Femur (tissue), 1 donor: ENCODE data around the gene MTG2.
A peak's percentile ranks its signal among the peaks of the same experiment; 100 is the strongest.

Experiments used
- DNase-seq: peaks from one replicate; pipeline ENCODE4 v3.0.0-alpha.2; 2017

MTG2 gene

GRCh38 chr20:62186887-62187866, 4.3 kb downstream of the MTG2 start:
- DNase-seq = no peak

GRCh38 chr20:62190639-62191411, 8.0 kb downstream of the MTG2 start:
- no peak for DNase-seq

DNA sequence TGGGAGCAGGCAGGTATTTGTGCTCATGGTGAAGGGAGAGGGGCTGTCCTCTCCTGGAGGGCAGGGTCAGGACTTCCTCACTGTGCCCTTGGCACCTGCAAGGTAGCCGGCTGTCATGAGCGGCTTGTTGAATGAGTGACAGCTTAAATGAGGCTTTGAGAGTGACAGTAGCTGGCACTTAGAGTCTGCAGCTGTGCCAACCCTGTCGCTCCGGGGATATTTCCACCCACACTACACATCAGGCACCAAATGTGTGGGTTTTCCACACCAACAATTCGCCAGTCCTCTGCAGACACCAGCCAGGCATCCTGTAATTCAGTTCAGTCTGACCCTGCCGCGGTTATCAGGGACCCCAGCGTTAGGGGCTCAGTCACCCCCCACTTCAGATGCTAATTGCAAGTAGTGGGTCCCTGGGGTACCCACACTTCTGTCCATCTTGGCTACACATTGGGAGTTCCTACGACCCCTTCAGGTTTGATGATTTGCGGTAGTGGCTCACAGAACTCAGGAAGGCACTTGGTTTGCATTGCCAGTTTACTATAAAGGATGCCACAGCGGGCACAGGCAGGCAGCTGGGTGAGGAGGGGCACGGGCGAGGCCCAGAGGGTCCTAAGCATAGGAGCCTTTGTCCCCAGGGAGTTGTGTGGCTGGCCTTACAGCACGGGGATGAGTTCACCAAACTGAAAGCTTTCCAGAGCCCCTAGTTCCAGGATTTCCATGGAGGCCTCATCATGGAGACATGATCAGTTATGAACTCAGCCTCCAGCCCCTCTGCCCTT, 9.1 kb downstream of the MTG2 start:
- no peak for DNase-seq

- no peak for DNase-seq
Measured at GRCh38 chr20:62192635-62193034, 9.8 kb downstream of the MTG2 start.

- no peak for DNase-seq
Measured at GRCh38 chr20:62193079-62194025, 10.5 kb downstream of the MTG2 start.

- DNase-seq = no peak
Measured at GRCh38 chr20:62195075-62195405, 12.2 kb downstream of the MTG2 start.

DNA sequence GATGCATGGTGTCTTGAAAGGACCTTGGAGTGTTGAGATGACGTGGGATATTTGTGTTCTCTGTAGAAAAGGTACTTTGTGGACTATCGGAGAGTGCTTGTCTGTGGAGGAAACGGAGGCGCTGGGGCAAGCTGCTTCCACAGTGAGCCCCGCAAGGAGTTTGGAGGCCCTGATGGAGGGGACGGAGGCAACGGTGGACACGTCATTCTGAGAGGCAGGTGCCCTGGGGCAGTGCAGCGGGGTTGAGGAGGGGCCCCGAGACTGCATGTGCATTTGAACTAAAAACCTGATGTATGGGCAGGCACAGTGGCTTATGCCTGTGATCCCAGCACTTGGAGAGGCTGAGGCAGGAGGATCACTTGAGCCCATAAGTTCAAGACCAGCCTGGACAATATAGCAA, 12.9 kb downstream of the MTG2 start:
- DNase-seq = no peak

DNA sequence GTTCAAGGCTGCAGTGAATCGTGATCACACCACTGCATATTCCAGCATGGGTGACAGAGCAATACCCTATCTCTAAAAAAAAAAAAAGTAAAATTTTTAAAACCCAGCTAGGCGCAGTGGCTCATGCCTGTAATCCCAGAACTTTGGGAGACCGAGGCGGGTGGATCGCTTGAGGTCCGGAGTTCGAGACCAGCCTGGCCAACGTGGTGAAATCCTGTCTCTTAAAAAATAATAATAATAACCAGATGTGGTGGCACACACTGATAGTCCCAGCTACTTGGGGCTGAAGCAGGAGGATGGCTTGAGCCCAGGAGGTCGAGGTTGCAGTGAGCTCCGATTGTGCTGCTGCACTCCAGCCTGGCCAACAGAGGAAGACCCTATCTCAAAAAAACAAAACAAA, 13.5 kb downstream of the MTG2 start:
- DNase-seq = no peak

DNA sequence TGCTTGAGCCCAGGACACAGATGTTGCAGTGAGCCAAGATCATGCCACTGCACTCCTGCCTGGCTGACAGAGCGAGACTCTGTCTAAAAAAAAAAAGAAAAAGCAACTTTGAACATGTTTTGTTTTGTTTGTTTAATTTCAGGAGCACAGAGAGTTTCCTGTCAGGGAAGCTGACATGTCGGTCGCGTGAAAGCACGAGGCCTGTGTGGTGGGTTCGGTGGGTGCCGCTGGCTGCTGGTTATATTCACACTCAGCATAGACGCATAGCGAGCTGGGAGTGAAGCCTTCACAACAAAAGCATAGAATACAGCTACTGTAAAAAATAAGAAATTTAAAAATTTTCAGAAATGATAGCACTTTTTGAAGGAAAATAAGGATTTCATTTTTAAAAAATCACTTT, 14.5 kb downstream of the MTG2 start:
- no peak for DNase-seq

- DNase-seq = no peak
Measured at GRCh38 chr20:62197801-62198200, 15.0 kb downstream of the MTG2 start.

GRCh38 chr20:62198496-62198895, 15.7 kb downstream of the MTG2 start:
- DNase-seq = no peak

DNA sequence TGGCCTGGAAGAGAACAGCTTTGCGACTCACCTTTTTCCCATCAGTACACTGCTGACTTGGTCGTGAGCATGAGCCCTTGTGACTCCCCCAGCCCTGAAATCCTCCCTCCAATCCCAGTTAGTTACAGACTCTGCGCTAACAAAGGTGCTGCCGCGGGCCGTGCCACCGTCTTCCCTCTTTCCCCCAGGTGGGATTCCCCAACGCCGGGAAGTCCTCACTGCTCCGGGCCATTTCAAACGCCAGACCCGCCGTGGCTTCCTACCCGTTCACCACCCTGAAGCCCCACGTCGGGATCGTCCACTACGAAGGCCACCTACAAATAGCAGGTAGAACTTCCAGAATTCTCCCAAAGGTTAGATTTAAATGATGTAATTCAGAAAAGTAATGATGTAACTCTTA, 16.1 kb downstream of the MTG2 start:
- no peak for DNase-seq

- no peak for DNase-seq
Measured at GRCh38 chr20:62200491-62201172, 17.8 kb downstream of the MTG2 start.

DNA sequence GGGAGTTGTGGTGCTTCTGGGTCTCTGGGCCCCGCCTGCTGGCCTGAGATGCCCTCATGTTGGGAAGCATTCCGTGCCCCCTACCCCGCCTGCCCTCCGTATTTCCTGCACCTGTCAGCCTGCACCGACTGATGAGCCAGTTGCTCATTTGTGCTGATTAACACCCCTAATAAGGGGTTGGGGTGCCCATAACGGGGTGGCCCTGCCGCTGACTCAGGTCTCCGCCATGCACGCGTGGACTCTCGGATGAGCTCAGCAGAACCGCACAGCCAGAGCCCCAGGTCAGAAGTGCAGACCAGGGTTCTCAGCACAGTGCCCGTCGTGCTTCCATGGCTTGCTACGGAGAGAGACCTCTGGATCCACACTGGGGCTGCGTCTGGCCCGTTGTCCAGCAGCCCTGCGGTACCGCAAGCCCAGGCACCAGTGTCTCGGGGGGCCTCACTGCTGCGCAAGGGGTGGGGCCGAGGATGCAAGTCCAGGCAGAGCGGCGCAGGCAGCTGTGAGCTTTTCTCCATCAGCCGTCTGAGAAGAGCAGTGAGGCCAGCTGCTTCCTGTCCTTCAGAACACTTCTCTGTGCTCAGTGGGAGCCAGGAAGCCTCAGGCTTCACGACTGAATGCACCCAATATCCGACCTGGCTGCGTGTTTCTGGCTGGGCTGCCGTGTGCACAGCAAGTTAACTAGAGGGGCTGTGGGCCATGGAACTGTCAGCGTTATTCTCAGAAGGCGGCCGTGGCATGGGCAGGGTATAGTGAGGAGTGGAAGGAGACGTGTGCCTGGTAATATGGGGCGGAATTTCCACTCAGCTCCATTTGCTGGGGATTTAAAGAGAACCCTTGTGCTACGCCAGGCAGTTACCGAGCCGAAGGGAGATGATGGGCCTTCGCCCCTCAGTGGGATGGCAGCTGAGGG, 18.6 kb downstream of the MTG2 start:
- peak; percentile 45 for DNase-seq

GRCh38 chr20:62202083-62202395, 19.2 kb downstream of the MTG2 start:
- DNase-seq = no peak

DNA sequence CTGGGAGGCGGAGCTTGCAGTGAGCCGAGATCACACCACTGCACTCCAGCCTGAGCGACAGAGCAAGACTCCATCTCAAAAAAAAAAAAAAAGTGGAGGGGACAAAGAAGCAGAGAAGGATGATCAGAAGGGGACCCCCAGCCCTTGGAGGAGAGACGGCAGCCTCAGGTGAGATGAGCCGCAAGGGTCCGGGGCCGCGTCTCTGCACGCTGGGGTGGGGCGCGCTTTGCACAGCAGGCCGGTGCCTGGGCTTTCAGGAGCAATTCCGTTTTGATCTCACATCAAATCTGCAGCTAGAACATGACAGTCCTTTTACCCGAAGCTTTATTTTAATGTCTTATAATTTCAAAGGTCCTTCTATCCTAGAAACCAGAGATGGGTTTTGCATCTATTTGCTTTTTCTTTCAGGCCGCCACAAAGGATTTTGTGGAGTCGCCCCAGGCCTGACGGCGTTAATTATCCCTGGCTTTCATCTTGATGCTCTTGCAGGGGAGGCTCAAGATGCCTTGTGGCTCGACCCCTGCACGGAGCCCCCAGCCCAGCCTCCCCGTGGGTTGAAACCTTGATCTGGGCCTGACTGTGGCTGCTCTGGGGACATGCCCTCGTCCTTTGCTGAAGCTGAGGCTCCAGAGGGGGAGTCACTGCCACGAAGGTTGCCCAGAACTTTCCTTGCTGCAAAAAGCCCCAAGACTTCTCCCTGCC, 20.0 kb downstream of the MTG2 start:
- no peak for DNase-seq

GRCh38 chr20:62203378-62204030, 20.7 kb downstream of the MTG2 start:
- DNase-seq = no peak

GRCh38 chr20:62205618-62206387, 23.0 kb downstream of the MTG2 start:
- DNase-seq = no peak

GRCh38 chr20:62206388-62206775, 23.6 kb downstream of the MTG2 start:
- no peak for DNase-seq
